Lung (tissue), 12 donors: ENCODE results near the gene RNASE1. TPM values are rescaled to one million over a fixed set of nuclear protein-coding genes. Genes with fewer than 3 reads are reported as not detected.

Experiments used
- ATAC-seq: fragments of 200-7000 bp; cut with Tn5 transposase; one replicate; pipeline ENCODE4 v1.9.1; 2020; ENCODE audit warnings: moderate number of reproducible peaks; ENCODE audit not compliant: insufficient read depth, low FRiP score
- DNase-seq, 3 donors: peaks; one replicate each; pipeline ENCODE4 v3.0.0-alpha.2; 2013 to 2017
- H3K27ac ChIP-seq, 2 donors: one replicate each; pipeline ENCODE4 v1.5.1; 2013; ENCODE audit warnings: mild to moderate bottlenecking in 2 of 2, moderate library complexity in 2 of 2, control low read depth in 1 of 2, inconsistent platforms in 1 of 2, low read depth in 1 of 2, low read length in 1 of 2
- H3K27me3 ChIP-seq, 3 donors: one replicate each; pipeline ENCODE4 v1.5.1; 2013; ENCODE audit warnings: low read length in 2 of 3; ENCODE audit not compliant: control insufficient read depth in 3 of 3, insufficient read depth in 3 of 3
- H3K36me3 ChIP-seq, 4 donors: one replicate each; pipeline ENCODE4 v1.5.1; 2013; ENCODE audit warnings: low read length in 4 of 4, mild to moderate bottlenecking in 1 of 4, moderate library complexity in 1 of 4; ENCODE audit not compliant: control insufficient read depth in 4 of 4, insufficient read depth in 4 of 4
- H3K4me1 ChIP-seq, 5 donors: one replicate each; pipeline ENCODE4 v1.5.1; 2013; ENCODE audit warnings: low read length in 5 of 5, mild to moderate bottlenecking in 2 of 5, moderate library complexity in 1 of 5; ENCODE audit not compliant: control insufficient read depth in 5 of 5, insufficient read depth in 5 of 5
- H3K4me3 ChIP-seq: one replicate; pipeline ENCODE4 v1.5.1; 2013; ENCODE audit warnings: mild to moderate bottlenecking, control low read depth, moderate library complexity
- H3K9ac ChIP-seq, 2 donors: one replicate each; pipeline ENCODE4 v1.5.1; 2013; ENCODE audit warnings: low read length in 2 of 2, control low read depth in 1 of 2; ENCODE audit not compliant: insufficient read depth in 1 of 2
- H3K9me3 ChIP-seq, 4 donors: one replicate each; pipeline ENCODE4 v1.5.1; 2013; ENCODE audit warnings: low read length in 3 of 4, mild to moderate bottlenecking in 1 of 4, moderate library complexity in 1 of 4; ENCODE audit not compliant: control insufficient read depth in 4 of 4, insufficient read depth in 3 of 4
- CTCF ChIP-seq: IDR thresholded peaks from 2 replicates; pipeline ENCODE4 v1.5.1; 2012; ENCODE audit warnings: mild to moderate bottlenecking; ENCODE audit errors: control extremely low read depth, extremely low read depth
- WGBS, 2 donors: extraction: QIAGEN DNeasy Blood & Tissue Kit; methylation state at CpG; one replicate each; pipeline ENCODE4 v1.1.7; 2013; 5-methylcytosine and 5-hydroxymethylcytosine counted together
- polyA plus RNA-seq, 2 donors: library from polyadenylated mRNA; stranded (reverse); fragments of 200-250 nt; gene quantifications; one replicate each; pipeline ENCODE4 v1.2.1, GENCODE V29; 2013
- total RNA-seq, 2 donors: library from RNA; depleted of rRNA in 1 of 2; stranded (reverse); fragments of >200 nt in 1 of 2; gene quantifications; one replicate each; pipeline ENCODE4 v1.2.1, GENCODE V29; 2014 to 2021
- donor health status: control.
- donor health status: control.
- donor health status: Bipolar disorder and iron deficiency.
- donor health status: healthy.
- donor health status: DM: yes; HTN: yes; CAD: no.

The RNASE1 gene
- total and polyA plus RNA-seq, 4 donors: 511 to 1,326 (median 1,000) TPM

- Histone ChIP-seq H3K27me3 (no peaks in the 10 kb centered on the region), H3K4me1 (peaks cover 0 to 7% (median 0%) of the 10 kb centered on the region in 5 donors), H3K9me3 (no peaks in the 10 kb centered on the region), H3K9ac (peak overlapping the region in 1 of 2 donors; percentile 15), H3K4me3 (no peak overlapping the region), H3K36me3 (no peaks in the 10 kb centered on the region), H3K27ac (peak overlapping the region in 1 of 2 donors; percentile 27)
- DNase-seq (peak in 1 of 3 donors; percentile 34), ATAC-seq (no peak)
- TF ChIP-seq CTCF: no peak
- WGBS, 2 donors: 3 to 6% methylated on average over 5 of the region's 5 CpGs
Observed at GRCh38 chr14:20782280-20782890, 20.3 kb downstream of the RNASE1 start.

GRCh38 chr14:20781803-20782202 is 20.8 kb downstream of the RNASE1 start:
- 12 to 14% methylated on average over 4 of the region's 4 CpGs for WGBS, 2 donors
- Histone ChIP-seq H3K9me3 (no peaks in the 10 kb centered on the region), H3K4me3 (no peak overlapping the region), H3K36me3 (no peaks in the 10 kb centered on the region), H3K27ac (peak overlapping the region; percentile 27 to 74), H3K27me3 (no peaks in the 10 kb centered on the region), H3K9ac (no peak overlapping the region), H3K4me1 (peaks cover 0 to 7% (median 0%) of the 10 kb centered on the region in 5 donors)
- ATAC-seq (no peak), DNase-seq (no peak)
- no peak for TF ChIP-seq CTCF

GRCh38 chr14:20775901-20776300 is 26.7 kb downstream of the RNASE1 start:
- no peaks in the 10 kb centered on the region for H3K27me3 ChIP-seq
- no peaks in the 10 kb centered on the region for H3K36me3 ChIP-seq
- ATAC-seq (no peak), DNase-seq (no peak)
- WGBS, 2 donors: 43 to 88% methylated on average over 1 of the region's 1 CpG
- TF ChIP-seq CTCF: no peak
- peaks cover 0 to 2% (median 0%) of the 10 kb centered on the region in 5 donors for H3K4me1 ChIP-seq
- H3K9me3 ChIP-seq: no peaks in the 10 kb centered on the region
- no peak overlapping the region for H3K27ac ChIP-seq
- H3K9ac ChIP-seq: no peak overlapping the region
- H3K4me3 ChIP-seq: no peak overlapping the region

- Histone ChIP-seq H3K4me1 (peaks cover 0 to 5% (median 0%) of the 10 kb centered on the region in 5 donors), H3K9ac (no peak overlapping the region), H3K4me3 (no peak overlapping the region), H3K9me3 (no peaks in the 10 kb centered on the region), H3K27me3 (no peaks in the 10 kb centered on the region), H3K27ac (no peak overlapping the region), H3K36me3 (no peaks in the 10 kb centered on the region)
- no peak for TF ChIP-seq CTCF
- WGBS, 2 donors: 72 to 83% methylated on average over 6 of the region's 6 CpGs
- DNase-seq (no peak), ATAC-seq (no peak)
Observed at GRCh38 chr14:20775043-20775442, 27.6 kb downstream of the RNASE1 start.
